H1 (cell line): Measurements from ENCODE around the gene AKAP12. TPM values are rescaled to one million over a fixed set of nuclear protein-coding genes. Genes with fewer than 3 reads are reported as not detected.

Experiments
- CTCF ChIA-PET: fragments of 300-600 bp; sonication (Branson Sonifier 250); formaldehyde crosslinking; loops from one replicate; lab custom pipeline; 2021; ENCODE audit not compliant: partially characterized antibody; lab: Charles Lee
- POLR2A ChIA-PET: fragments of 300-600 bp; sonication (Branson Sonifier 250); formaldehyde crosslinking; loops from one replicate; lab custom pipeline; 2021; ENCODE audit warnings: inconsistent platforms; ENCODE audit not compliant: partially characterized antibody; lab: Charles Lee
- DNase-seq, 2 experiments: peaks; one replicate each; pipeline versions ENCODE4 v3.0.0 to v3.0.0-alpha.2; 2010 to 2022; ENCODE audit warnings: low spot score in 2 of 2, low read depth in 1 of 2, mixed read lengths in 1 of 2
- FAIRE-seq: peaks from 2 replicates; lab custom pipeline; 2011; peaks lifted over from hg19 to GRCh38; lab: Jason Lieb, UNC
- H2AFZ ChIP-seq: 2 replicates; pipeline ENCODE4 v1.8.1; 2012; ENCODE audit warnings: low read length, inconsistent platforms
- H2AK5ac ChIP-seq: 2 replicates; pipeline ENCODE4 v1.6.1; 2013; ENCODE audit warnings: low read depth, low read length
- H2BK120ac ChIP-seq: replicated peaks from 2 replicates; pipeline ENCODE3; 2013; ENCODE audit warnings: low read depth, low read length, inconsistent platforms
- H2BK12ac ChIP-seq: 2 replicates; pipeline ENCODE4 v1.6.1; 2013; ENCODE audit warnings: low read depth, low read length
- H2BK15ac ChIP-seq: 2 replicates; pipeline ENCODE4 v1.6.1; 2013; ENCODE audit warnings: low read length
- H2BK20ac ChIP-seq: 2 replicates; pipeline ENCODE4 v1.6.1; 2013; ENCODE audit warnings: low read length
- H2BK5ac ChIP-seq: 2 replicates; pipeline ENCODE4 v1.6.1; 2013; ENCODE audit warnings: low read depth, low read length
- H3K14ac ChIP-seq: 2 replicates; pipeline ENCODE4 v1.6.1; 2013; ENCODE audit warnings: inconsistent platforms; ENCODE audit not compliant: insufficient read length
- H3K18ac ChIP-seq: 2 replicates; pipeline ENCODE4 v1.6.1; 2013; ENCODE audit warnings: low read length; ENCODE audit errors: extremely low read depth
- H3K23ac ChIP-seq: 2 replicates; pipeline ENCODE4 v1.6.1; 2013; ENCODE audit warnings: inconsistent platforms; ENCODE audit not compliant: insufficient read length
- H3K23me2 ChIP-seq: 2 replicates; pipeline ENCODE4 v1.6.1; 2013; ENCODE audit warnings: low read depth, low read length
- H3K27ac ChIP-seq: 2 replicates; pipeline ENCODE4 v1.6.1; 2011; ENCODE audit warnings: low read depth, low read length, inconsistent platforms
- H3K27me3 ChIP-seq, 4 experiments: replicated peaks in 1 of 4; 1 replicate in 1 of 4; 2 replicates in 3 of 4; pipeline versions ENCODE4 v1.6.1 to v1.8.1; 2011 to 2013; ENCODE audit warnings: low read length in 3 of 4, mild to moderate bottlenecking in 3 of 4, inconsistent platforms in 2 of 4, mixed read lengths in 2 of 4, moderate library complexity in 1 of 4; ENCODE audit not compliant: control insufficient read depth in 3 of 4, insufficient read depth in 3 of 4; ENCODE audit errors: extremely low read depth in 1 of 4
- H3K36me3 ChIP-seq, 4 experiments: 2 replicates each; pipeline versions ENCODE4 v1.6.1 to v1.8.1; 2011 to 2013; ENCODE audit warnings: mild to moderate bottlenecking in 4 of 4, low read length in 3 of 4, moderate library complexity in 2 of 4, control low read depth in 1 of 4, inconsistent platforms in 1 of 4; ENCODE audit not compliant: insufficient read depth in 4 of 4, control insufficient read depth in 2 of 4
- H3K4ac ChIP-seq: replicated peaks from 2 replicates; pipeline ENCODE3; 2013; ENCODE audit warnings: low read length, low read depth, mixed read lengths, inconsistent platforms; ENCODE audit not compliant: insufficient read length
- H3K4me1 ChIP-seq, 4 experiments: replicated peaks in 1 of 4; 1 replicate in 1 of 4; 2 replicates in 3 of 4; pipeline versions ENCODE4 v1.6.1 to v1.8.1; 2011 to 2013; ENCODE audit warnings: low read length in 3 of 4, inconsistent platforms in 2 of 4, mixed read lengths in 1 of 4; ENCODE audit not compliant: insufficient read depth in 4 of 4, control insufficient read depth in 3 of 4
- H3K4me2 ChIP-seq, 2 experiments: 2 replicates each; pipeline versions ENCODE4 v1.6.1 to v1.8.1; 2011 to 2013; ENCODE audit warnings: low read depth in 2 of 2, low read length in 2 of 2, control low read depth in 1 of 2, inconsistent platforms in 1 of 2, mild to moderate bottlenecking in 1 of 2; ENCODE audit not compliant: insufficient read depth in 1 of 2
- H3K4me3 ChIP-seq, 4 experiments: fragments of 200-600, 300-600 bp in 1 of 4; sonication (generic), shearing (Covaris generic), sonication (Bioruptor Twin) in 1 of 4; 2 replicates each; pipeline versions ENCODE4 v1.5.1 to v1.8.1; 2011 to 2016; ENCODE audit warnings: low read length in 4 of 4, low read depth in 3 of 4, control low read depth in 2 of 4, inconsistent platforms in 2 of 4, mild to moderate bottlenecking in 2 of 4, mixed read lengths in 1 of 4, moderate library complexity in 1 of 4; ENCODE audit not compliant: insufficient read depth in 2 of 4; ENCODE audit errors: extremely low read depth in 1 of 4
- H3K56ac ChIP-seq: replicated peaks from 2 replicates; pipeline ENCODE3; 2013; ENCODE audit warnings: low read depth, mild to moderate bottlenecking, mixed read lengths, low read length, inconsistent platforms; ENCODE audit not compliant: insufficient read length
- H3K79me1 ChIP-seq: 2 replicates; pipeline ENCODE4 v1.6.1; 2013; ENCODE audit warnings: low read depth, low read length, control low read depth
- H3K79me2 ChIP-seq, 2 experiments: 2 replicates each; pipeline versions ENCODE4 v1.6.1 to v1.8.1; 2012 to 2013; ENCODE audit warnings: low read length in 2 of 2, mild to moderate bottlenecking in 2 of 2, inconsistent platforms in 1 of 2; ENCODE audit not compliant: insufficient read depth in 2 of 2, control insufficient read depth in 1 of 2
- H3K9ac ChIP-seq, 4 experiments: replicated peaks in 1 of 4; 1 replicate in 1 of 4; 2 replicates in 3 of 4; pipeline versions ENCODE4 v1.6.1 to v1.8.1; 2011 to 2013; ENCODE audit warnings: low read depth in 3 of 4, low read length in 3 of 4, control low read depth in 2 of 4, mild to moderate bottlenecking in 2 of 4, moderate library complexity in 2 of 4, inconsistent platforms in 1 of 4; ENCODE audit errors: extremely low read depth in 1 of 4
- H3K9me3 ChIP-seq, 2 experiments: 2 replicates each; pipeline versions ENCODE4 v1.6.1 to v1.8.1; 2012 to 2013; ENCODE audit warnings: mild to moderate bottlenecking in 2 of 2, moderate library complexity in 2 of 2, control low read depth in 1 of 2, inconsistent platforms in 1 of 2, low read depth in 1 of 2, low read length in 1 of 2, mixed read lengths in 1 of 2; ENCODE audit not compliant: insufficient read depth in 2 of 2
- H4K20me1 ChIP-seq, 2 experiments: replicated peaks in 1 of 2; 2 replicates each; pipeline versions ENCODE3 to v1.8.1; 2011 to 2013; ENCODE audit warnings: inconsistent platforms in 2 of 2, low read length in 2 of 2, mild to moderate bottlenecking in 1 of 2; ENCODE audit not compliant: insufficient read depth in 2 of 2, control insufficient read depth in 1 of 2
- H4K5ac ChIP-seq: 2 replicates; pipeline ENCODE4 v1.6.1; 2013; ENCODE audit warnings: low read length, low read depth, mixed read lengths, inconsistent platforms; ENCODE audit not compliant: insufficient read length
- H4K8ac ChIP-seq: 2 replicates; pipeline ENCODE4 v1.8.0; 2013; ENCODE audit warnings: mild to moderate bottlenecking, moderate library complexity, low read length, inconsistent platforms; ENCODE audit not compliant: insufficient read depth; ENCODE audit errors: extremely low read depth
- H4K91ac ChIP-seq: replicated peaks from 2 replicates; pipeline ENCODE3; 2013; ENCODE audit warnings: low read length, mixed read lengths, inconsistent platforms; ENCODE audit not compliant: insufficient read length
- ATF3 ChIP-seq: IDR thresholded peaks from 2 replicates; pipeline ENCODE4 v1.6.1; 2011; ENCODE audit warnings: low read depth, mild to moderate bottlenecking, low read length; ENCODE audit not compliant: insufficient read depth
- CEBPB ChIP-seq: IDR thresholded peaks from 2 replicates; pipeline ENCODE4 v1.6.1; 2012; ENCODE audit warnings: low read depth, low read length
- GABPA ChIP-seq: IDR thresholded peaks from 2 replicates; pipeline ENCODE4 v1.6.1; 2011; ENCODE audit warnings: mild to moderate bottlenecking, low read length, moderate library complexity, borderline replicate concordance; ENCODE audit not compliant: insufficient read depth
- HDAC6 ChIP-seq: IDR thresholded peaks from one replicate; pipeline ENCODE4 v1.7.1; 2012; ENCODE audit warnings: low read depth, mild to moderate bottlenecking, inconsistent platforms, low read length, moderate library complexity
- KDM5A ChIP-seq: fragments of 200-600 bp; IDR thresholded peaks from 2 replicates; pipeline ENCODE4 v1.7.1; 2012; ENCODE audit warnings: mild to moderate bottlenecking, low read length, inconsistent platforms, mixed read lengths
- MAFK ChIP-seq: IDR thresholded peaks from 2 replicates; pipeline ENCODE4 v1.6.1; 2012; ENCODE audit warnings: low read depth, mild to moderate bottlenecking, improper control_type of control experiment, low read length
- POLR2A ChIP-seq, 2 experiments: IDR thresholded peaks; 1 replicate in 1 of 2; 2 replicates in 1 of 2; pipeline ENCODE4 v1.6.1; 2011; ENCODE audit warnings: low read depth in 2 of 2, low read length in 2 of 2, mild to moderate bottlenecking in 2 of 2; ENCODE audit errors: control extremely low read depth in 1 of 2
- SAP30 ChIP-seq: fragments of 300-600 bp; sonication (generic); IDR thresholded peaks from 2 replicates; pipeline ENCODE4 v1.7.1; 2012; ENCODE audit warnings: low read length, moderate library complexity, mild to moderate bottlenecking, inconsistent platforms; ENCODE audit not compliant: insufficient read depth, insufficient replicate concordance
- SP4 ChIP-seq: IDR thresholded peaks from 2 replicates; pipeline ENCODE4 v1.6.1; 2012; ENCODE audit warnings: low read length, inconsistent platforms
- TEAD4 ChIP-seq: IDR thresholded peaks from 2 replicates; pipeline ENCODE4 v1.6.1; 2012; ENCODE audit warnings: low read depth, low read length, inconsistent platforms, mixed read lengths
- WGBS, 2 experiments: shearing (Covaris generic) in 1 of 2; methylation state at CpG; one replicate each; pipeline versions ENCODE4 v1.1.6 to v1.1.7; 2013 to 2015; ENCODE audit warnings: low lambda C conversion rate in 2 of 2, mixed read lengths in 2 of 2, inconsistent platforms in 1 of 2, low coverage in 1 of 2, missing lambda C conversion rate in 1 of 2; ENCODE audit not compliant: insufficient replicate concordance in 2 of 2, insufficient coverage in 1 of 2, insufficient read length in 1 of 2; ENCODE audit errors: extremely low coverage in 1 of 2, missing lambda C conversion rate in 1 of 2; 5-methylcytosine and 5-hydroxymethylcytosine counted together
- polyA plus RNA-seq, 7 experiments: library from polyadenylated mRNA; depleted of rRNA in 3 of 7; stranded (reverse) in 5 of 7; unstranded in 2 of 7; fragments of >200 nt in 5 of 7; fragments of 200-250 nt in 2 of 7; gene quantifications; 1 replicate in 5 of 7; 2 replicates in 1 of 7; 4 replicates in 1 of 7; pipeline versions ENCODE4 v1.2.1 to v1.2.3, GENCODE V29; 2011 to 2013; ENCODE audit warnings: missing spikeins in 2 of 7, mixed read lengths in 2 of 7
- total RNA-seq: library from RNA; stranded (reverse); fragmentation: NEBNext Ultra II Directional; extraction: Animal tissue kit (Norgen Biotek cat#: 25700); gene quantifications from 2 replicates; pipeline ENCODE4 v1.2.1, GENCODE V29; 2021

Gene AKAP12
- total and polyA plus RNA-seq, 2 of the 8 experiments (the other 6 are each of a cell fraction or from before 2014, with no cell fraction given) = 14.6 to 79.2 TPM

DNA sequence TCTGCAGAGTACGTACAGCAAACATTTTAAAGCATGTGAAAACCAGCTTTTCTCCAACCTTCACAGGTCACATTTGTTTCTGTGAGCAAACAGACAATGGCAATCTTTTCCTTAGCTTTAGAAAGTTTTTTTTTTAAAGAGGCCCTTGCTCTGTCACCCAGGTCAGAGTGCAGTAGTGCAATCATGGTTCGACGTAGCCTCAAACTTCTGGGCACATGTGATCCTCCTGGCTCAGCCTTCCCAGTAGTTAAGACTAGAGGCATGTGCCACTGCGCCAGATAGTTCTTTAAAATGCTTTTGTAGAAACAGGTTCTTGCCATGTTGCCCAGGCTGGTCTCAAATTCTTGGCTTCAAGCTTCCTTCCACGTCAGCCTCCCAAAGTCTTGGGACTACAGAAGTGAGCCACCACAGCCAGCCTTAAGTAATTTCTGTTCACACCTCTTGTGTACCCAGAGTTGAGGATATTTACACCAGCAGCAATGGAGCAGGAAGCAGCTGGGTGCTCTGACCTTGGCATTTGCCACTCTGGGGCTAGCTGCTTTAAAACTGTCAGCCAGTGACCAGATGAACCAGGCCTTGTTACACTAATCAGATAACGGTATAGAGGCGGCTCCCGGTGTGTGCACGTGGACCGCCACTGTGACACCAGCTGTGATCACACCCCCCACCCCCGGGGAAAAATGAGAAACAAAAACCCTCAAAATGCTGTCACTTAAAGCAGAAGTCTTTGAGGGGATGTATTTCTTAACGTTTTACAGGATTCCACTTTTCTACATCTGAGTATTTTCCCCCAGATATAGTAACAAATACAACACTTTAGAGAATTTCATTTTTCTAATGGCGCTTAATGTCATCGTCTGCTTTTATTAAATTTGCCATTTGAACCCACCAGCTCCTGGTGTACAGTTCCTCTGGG is 71.3 kb downstream of the AKAP12 start:
- Histone ChIP-seq H2BK15ac (no peak overlapping the region), H3K23me2 (no peaks in the 10 kb centered on the region), H3K79me1 (no peaks in the 10 kb centered on the region), H3K4ac (no peak overlapping the region), H2BK20ac (no peak overlapping the region), H3K36me3 (peaks cover 0 to 2% (median 0%) of the 10 kb centered on the region in 4 experiments; a peak in 1 of 8 replicates), H3K56ac (no peak overlapping the region), H4K20me1 (no peaks in the 10 kb centered on the region), H3K18ac (no peak overlapping the region), H3K27ac (no peak overlapping the region), H4K8ac (no peak overlapping the region), H2BK5ac (no peak overlapping the region), H3K4me3 (no peak overlapping the region), H2BK120ac (no peak overlapping the region), H2AFZ (no peak overlapping the region), H3K23ac (no peak overlapping the region), H3K79me2 (peaks cover 0 to 8% of the 10 kb centered on the region in 2 experiments; a peak in 1 of 4 replicates), H3K27me3 (no peaks in the 10 kb centered on the region), H2BK12ac (no peak overlapping the region), H3K9ac (no peak overlapping the region), H2AK5ac (no peak overlapping the region), H3K14ac (no peak overlapping the region), H3K9me3 (no peaks in the 10 kb centered on the region), H4K91ac (no peak overlapping the region), H3K4me1 (peaks cover 0 to 9% (median 0%) of the 10 kb centered on the region in 4 experiments; a peak in 3 of 7 replicates), H4K5ac (no peak overlapping the region), H3K4me2 (no peak overlapping the region)
- 79% methylated on average over 14 of the region's 14 CpGs; no CpG with 5 or more reads in 1 of the 2 experiments for WGBS, 2 experiments
- POLR2A ChIA-PET = interaction anchor here (0.6 to 2.3 kb wide), 5 partner anchors 13 to 297 kb away, joined by 3 to 7 read pairs (median 4); no protein-coding TSS in a partner anchor
- FAIRE-seq (no peak), DNase-seq (no peak)
- CTCF ChIA-PET = interaction anchor here (0.6 to 1.5 kb wide), 3 partner anchors 13 to 419 kb away, joined by 3 to 7 read pairs (median 3); no protein-coding TSS in a partner anchor
- TF ChIP-seq CEBPB (no peak), SAP30 (no peak), HDAC6 (no peak), SP4 (no peak), ATF3 (no peak), MAFK (no peak), GABPA (no peak), POLR2A (IDR thresholded peaks at IDR 0.05; ENCODE audit: control extremely low read depth in 1 of 2, low read depth in 2 of 2, low read length in 2 of 2) (no peak), TEAD4 (no peak), KDM5A (no peak)
